ENCODE results near the gene SLC25A29. TPM values are rescaled to one million over a fixed set of nuclear protein-coding genes. Genes with fewer than 3 reads are reported as not detected.

Gene SLC25A29
- total RNA-seq, 3 donors from 2014 or later: 6.2 to 10.8 (median 6.6) TPM

GRCh38 chr14:100275214-100275613 is 31.0 kb downstream of the SLC25A29 start:
- Mint-ChIP-seq H3K9me3 (no peaks in the 10 kb centered on the region), H3K27me3 (ENCODE audit: low read depth) (no peaks in the 10 kb centered on the region), H3K4me3 (no peak overlapping the region), H3K4me1 (ENCODE audit: low read depth) (peaks cover 58% of the 10 kb centered on the region), H3K36me3 (ENCODE audit: insufficient read depth) (peaks cover 21% of the 10 kb centered on the region)
- DNase-seq: no peak
- peak; percentile 48 to 73 for ATAC-seq

GRCh38 chr14:100274250-100274649 is 32.0 kb downstream of the SLC25A29 start:
- peaks cover 18% of the 10 kb centered on the region for H3K36me3 Mint-ChIP-seq (ENCODE audit: insufficient read depth)
- ATAC-seq (no peak), DNase-seq (no peak)
- peaks cover 55% of the 10 kb centered on the region for H3K4me1 Mint-ChIP-seq (ENCODE audit: low read depth)
- no peaks in the 10 kb centered on the region for H3K9me3 Mint-ChIP-seq
- H3K27me3 Mint-ChIP-seq (ENCODE audit: low read depth): no peaks in the 10 kb centered on the region
- no peak overlapping the region for H3K4me3 Mint-ChIP-seq

- Mint-ChIP-seq H3K4me1 (ENCODE audit: low read depth) (peaks cover 60% of the 10 kb centered on the region), H3K4me3 (no peak overlapping the region), H3K36me3 (ENCODE audit: insufficient read depth) (peaks cover 16% of the 10 kb centered on the region), H3K9me3 (no peaks in the 10 kb centered on the region), H3K27me3 (ENCODE audit: low read depth) (no peaks in the 10 kb centered on the region)
- ATAC-seq: no peak
- no peak for DNase-seq
These were observed 34.9 kb downstream of the SLC25A29 start for GRCh38 chr14:100271247-100271939.

- H3K4me1 Mint-ChIP-seq (ENCODE audit: low read depth): peaks cover 56% of the 10 kb centered on the region
- H3K9me3 Mint-ChIP-seq: no peaks in the 10 kb centered on the region
- H3K4me3 Mint-ChIP-seq: no peak overlapping the region
- ATAC-seq (no peak), DNase-seq (no peak)
- no peaks in the 10 kb centered on the region for H3K27me3 Mint-ChIP-seq (ENCODE audit: low read depth)
- peaks cover 16% of the 10 kb centered on the region for H3K36me3 Mint-ChIP-seq (ENCODE audit: insufficient read depth)
These were observed 37.5 kb downstream of the SLC25A29 start for GRCh38 chr14:100268591-100269207.

GRCh38 chr14:100267990-100268389 is 38.3 kb downstream of the SLC25A29 start:
- peaks cover 16% of the 10 kb centered on the region for H3K36me3 Mint-ChIP-seq (ENCODE audit: insufficient read depth)
- peaks cover 58% of the 10 kb centered on the region for H3K4me1 Mint-ChIP-seq (ENCODE audit: low read depth)
- ATAC-seq: no peak
- no peak for DNase-seq
- no peaks in the 10 kb centered on the region for H3K27me3 Mint-ChIP-seq (ENCODE audit: low read depth)
- H3K9me3 Mint-ChIP-seq: no peaks in the 10 kb centered on the region
- no peak overlapping the region for H3K4me3 Mint-ChIP-seq

- Mint-ChIP-seq H3K36me3 (ENCODE audit: insufficient read depth) (peaks cover 23% of the 10 kb centered on the region), H3K9me3 (no peaks in the 10 kb centered on the region), H3K4me1 (ENCODE audit: low read depth) (peaks cover 84% of the 10 kb centered on the region), H3K27me3 (ENCODE audit: low read depth) (no peaks in the 10 kb centered on the region), H3K4me3 (no peak overlapping the region)
- no peak for DNase-seq
- no peak for ATAC-seq
These were observed 43.1 kb downstream of the SLC25A29 start for GRCh38 chr14:100263141-100263540.

- H3K36me3 Mint-ChIP-seq (ENCODE audit: insufficient read depth): peaks cover 23% of the 10 kb centered on the region
- no peaks in the 10 kb centered on the region for H3K9me3 Mint-ChIP-seq
These were observed 43.7 kb downstream of the SLC25A29 start for GRCh38 chr14:100262545-100262944.

GRCh38 chr14:100261621-100262020 is 44.6 kb downstream of the SLC25A29 start:
- H3K27me3 Mint-ChIP-seq (ENCODE audit: low read depth): no peaks in the 10 kb centered on the region
- ATAC-seq: peak; percentile 58 to 79
- H3K36me3 Mint-ChIP-seq (ENCODE audit: insufficient read depth): peaks cover 20% of the 10 kb centered on the region
- peak overlapping the region; percentile 1 for H3K4me3 Mint-ChIP-seq
- H3K9me3 Mint-ChIP-seq: no peaks in the 10 kb centered on the region
- no peak for DNase-seq
- H3K4me1 Mint-ChIP-seq (ENCODE audit: low read depth): peaks cover 86% of the 10 kb centered on the region

More at GRCh38 chr14:100262545-100262944, 43.7 kb downstream of the SLC25A29 start:
- DNase-seq (no peak), ATAC-seq (no peak)
- H3K4me3 Mint-ChIP-seq: no peak overlapping the region
- peaks cover 85% of the 10 kb centered on the region for H3K4me1 Mint-ChIP-seq (ENCODE audit: low read depth)
- no peaks in the 10 kb centered on the region for H3K27me3 Mint-ChIP-seq (ENCODE audit: low read depth)

- Mint-ChIP-seq H3K4me1 (ENCODE audit: low read depth) (peaks cover 84% of the 10 kb centered on the region), H3K4me3 (no peak overlapping the region), H3K27me3 (ENCODE audit: low read depth) (no peaks in the 10 kb centered on the region), H3K36me3 (ENCODE audit: insufficient read depth) (peaks cover 5% of the 10 kb centered on the region), H3K9me3 (no peaks in the 10 kb centered on the region)
- ATAC-seq (no peak), DNase-seq (no peak)
These were observed 49.8 kb downstream of the SLC25A29 start for GRCh38 chr14:100256339-100256895.

- H3K9me3 Mint-ChIP-seq: no peaks in the 10 kb centered on the region
- no peak overlapping the region for H3K4me3 Mint-ChIP-seq
- peaks cover 78% of the 10 kb centered on the region for H3K4me1 Mint-ChIP-seq (ENCODE audit: low read depth)
- ATAC-seq: no peak
- no peaks in the 10 kb centered on the region for H3K27me3 Mint-ChIP-seq (ENCODE audit: low read depth)
- no peaks in the 10 kb centered on the region for H3K36me3 Mint-ChIP-seq (ENCODE audit: insufficient read depth)
- DNase-seq: no peak
These were observed 53.6 kb downstream of the SLC25A29 start for GRCh38 chr14:100252684-100253083.

GRCh38 chr14:100250732-100251465 is 55.3 kb downstream of the SLC25A29 start:
- H3K4me3 Mint-ChIP-seq: no peak overlapping the region
- no peaks in the 10 kb centered on the region for H3K9me3 Mint-ChIP-seq
- ATAC-seq: no peak
- peaks cover 4% of the 10 kb centered on the region for H3K36me3 Mint-ChIP-seq (ENCODE audit: insufficient read depth)
- H3K4me1 Mint-ChIP-seq (ENCODE audit: low read depth): peaks cover 78% of the 10 kb centered on the region
- DNase-seq: no peak
- H3K27me3 Mint-ChIP-seq (ENCODE audit: low read depth): no peaks in the 10 kb centered on the region

- H3K4me1 Mint-ChIP-seq (ENCODE audit: low read depth): peaks cover 76% of the 10 kb centered on the region
- no peaks in the 10 kb centered on the region for H3K27me3 Mint-ChIP-seq (ENCODE audit: low read depth)
- H3K9me3 Mint-ChIP-seq: no peaks in the 10 kb centered on the region
- DNase-seq (no peak), ATAC-seq (peak; percentile 35 to 56)
- no peak overlapping the region for H3K4me3 Mint-ChIP-seq
- H3K36me3 Mint-ChIP-seq (ENCODE audit: insufficient read depth): peaks cover 13% of the 10 kb centered on the region
These were observed 59.3 kb downstream of the SLC25A29 start for GRCh38 chr14:100246809-100247428.

GRCh38 chr14:100243020-100243419 is 63.2 kb downstream of the SLC25A29 start:
- ATAC-seq: no peak
- no peak for DNase-seq
- peaks cover 21% of the 10 kb centered on the region for H3K36me3 Mint-ChIP-seq (ENCODE audit: insufficient read depth)
- no peaks in the 10 kb centered on the region for H3K9me3 Mint-ChIP-seq
- peaks cover 58% of the 10 kb centered on the region for H3K4me1 Mint-ChIP-seq (ENCODE audit: low read depth)
- no peaks in the 10 kb centered on the region for H3K27me3 Mint-ChIP-seq (ENCODE audit: low read depth)
- peak overlapping the region; percentile 93 for H3K4me3 Mint-ChIP-seq

- Mint-ChIP-seq H3K9me3 (no peaks in the 10 kb centered on the region), H3K4me1 (ENCODE audit: low read depth) (peaks cover 57% of the 10 kb centered on the region), H3K27me3 (ENCODE audit: low read depth) (no peaks in the 10 kb centered on the region), H3K36me3 (ENCODE audit: insufficient read depth) (peaks cover 20% of the 10 kb centered on the region), H3K4me3 (peak overlapping the region; percentile 93)
- no peak for DNase-seq
- ATAC-seq: no peak
These were observed 65.0 kb downstream of the SLC25A29 start for GRCh38 chr14:100241279-100241678.

Measured in activated T-cell treated with anti-CD3 and anti-CD28 coated beads, Interleukin-2, amount 50 U/mL, for 4 hours (primary cell).